Activated T-helper 1 cell treated with Interleukin-2 at 50 U/mL for 16 hours (primary cell): Measurements from ENCODE around the gene TUBA4B.
"Not testable (repeated sequence)": the region's sequence is repeated elsewhere in the genome, so short reads cannot be mapped to it uniquely, and the experiment has no call there.

Experiments used
- DNase-seq: peaks from one replicate; pipeline ENCODE4 v3.0.0-alpha.2; 2020; ENCODE audit warnings: low read depth

TUBA4B gene

GRCh38 chr2:219291910-219292490, 39.0 kb downstream of the TUBA4B start:
- no peak for DNase-seq

- DNase-seq: no peak
Measured at GRCh38 chr2:219292616-219293015, 39.6 kb downstream of the TUBA4B start.

DNA sequence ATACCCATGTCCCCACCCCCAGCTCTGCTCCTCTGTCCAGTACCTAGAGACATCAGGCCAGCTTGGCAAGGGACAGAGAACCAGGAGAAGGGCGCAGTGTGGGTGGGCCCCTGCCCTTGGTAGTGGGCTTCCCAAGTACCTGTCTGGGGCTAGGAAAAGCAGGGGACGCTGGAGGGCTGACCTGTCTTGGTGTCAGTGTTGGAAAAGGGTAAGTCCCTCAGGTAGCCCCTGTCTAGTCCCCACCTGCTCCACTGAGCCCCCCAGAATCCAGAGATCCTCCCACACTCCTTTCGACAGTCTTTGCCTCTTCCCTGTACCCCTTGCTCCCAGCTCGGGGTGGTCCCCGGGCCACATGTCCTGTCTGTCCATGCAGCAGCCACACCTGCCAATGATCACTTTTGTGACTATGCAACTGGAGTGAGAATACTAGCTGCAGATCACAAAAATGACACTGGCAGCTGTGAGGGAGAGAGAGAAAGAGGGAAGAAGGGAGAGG, 40.7 kb downstream of the TUBA4B start:
- DNase-seq: no peak

GRCh38 chr2:219294356-219295351, 41.6 kb downstream of the TUBA4B start:
- peak; percentile 84 for DNase-seq

- no peak for DNase-seq
Measured at GRCh38 chr2:219296142-219296541, 43.1 kb downstream of the TUBA4B start.

GRCh38 chr2:219296631-219297391, 43.8 kb downstream of the TUBA4B start:
- no peak for DNase-seq

DNA sequence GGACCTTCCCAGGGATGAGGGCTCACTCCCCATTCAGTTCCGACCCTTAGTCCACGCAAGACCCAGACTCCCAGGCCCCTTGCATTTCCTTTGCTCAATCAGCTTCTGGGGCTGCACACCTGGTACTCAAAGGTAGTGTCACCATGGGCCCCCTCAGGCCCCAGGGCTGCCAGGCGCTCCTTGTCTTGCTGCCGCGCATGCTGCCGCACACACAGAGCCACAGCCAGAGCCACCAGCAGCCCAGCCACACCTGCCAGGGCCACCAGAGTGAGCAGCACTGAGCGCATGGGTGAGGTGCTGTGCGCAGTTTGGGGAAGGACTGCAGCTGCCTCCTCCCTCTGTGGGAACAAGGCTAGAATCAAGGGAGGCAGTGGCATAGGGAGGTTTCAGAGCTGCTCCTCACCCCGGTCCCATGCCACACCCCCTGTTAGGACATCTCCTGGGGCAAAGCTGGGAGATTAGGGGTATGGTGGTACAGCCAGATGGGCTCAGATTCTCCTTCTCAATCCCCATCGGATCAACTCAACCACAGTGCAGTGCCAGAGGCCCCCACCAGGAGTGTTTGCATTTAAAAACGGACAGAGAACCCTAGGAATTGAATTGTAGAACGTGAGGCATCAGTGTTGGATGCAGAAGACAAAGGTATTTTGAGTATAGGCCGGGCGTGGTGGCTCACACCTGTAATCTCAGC, 44.9 kb downstream of the TUBA4B start:
- DNase-seq: no peak

GRCh38 chr2:219298759-219299371, 45.8 kb downstream of the TUBA4B start:
- peak; percentile 75 for DNase-seq

DNA sequence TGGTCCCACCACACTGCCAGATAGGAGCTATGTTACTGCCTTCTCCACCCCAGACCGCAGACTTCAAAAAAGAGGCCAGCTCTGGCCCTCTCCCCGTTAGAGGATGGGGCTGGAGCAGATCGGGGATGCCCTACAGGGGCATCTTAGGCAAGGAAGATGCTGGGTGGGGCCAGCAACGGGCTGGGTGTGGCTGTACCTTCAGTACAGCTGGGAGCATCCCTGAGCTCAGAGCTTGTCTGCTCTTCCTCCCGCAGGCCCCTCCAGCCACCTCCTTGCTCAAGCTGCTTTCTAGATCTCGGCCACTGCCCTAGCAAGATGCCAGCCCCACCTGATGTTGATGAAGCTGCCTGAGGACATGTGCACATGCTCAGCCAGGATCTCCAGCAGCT, 46.3 kb downstream of the TUBA4B start:
- no peak for DNase-seq

GRCh38 chr2:219300022-219300421, 47.0 kb downstream of the TUBA4B start:
- no peak for DNase-seq

GRCh38 chr2:219302412-219302968, 49.4 kb downstream of the TUBA4B start:
- no peak for DNase-seq

DNA sequence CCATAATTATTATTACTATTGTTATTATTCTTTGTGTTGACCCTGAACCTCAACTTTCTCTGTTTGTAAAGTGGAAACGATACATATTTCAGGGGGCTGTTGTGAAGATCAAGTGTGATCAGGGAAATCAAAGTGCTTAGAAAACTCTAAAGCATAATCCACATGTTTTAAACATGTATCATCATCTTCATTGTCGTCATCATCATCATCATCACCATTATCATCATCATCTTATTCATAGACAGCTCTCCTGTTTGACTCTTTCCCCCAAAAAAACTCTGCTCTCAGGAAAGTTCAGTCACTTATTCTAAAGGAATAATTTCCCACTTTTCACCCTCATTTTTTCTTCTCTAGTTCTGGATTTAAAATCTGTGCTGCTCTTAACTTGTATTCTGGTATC, 51.2 kb downstream of the TUBA4B start:
- no peak for DNase-seq

DNA sequence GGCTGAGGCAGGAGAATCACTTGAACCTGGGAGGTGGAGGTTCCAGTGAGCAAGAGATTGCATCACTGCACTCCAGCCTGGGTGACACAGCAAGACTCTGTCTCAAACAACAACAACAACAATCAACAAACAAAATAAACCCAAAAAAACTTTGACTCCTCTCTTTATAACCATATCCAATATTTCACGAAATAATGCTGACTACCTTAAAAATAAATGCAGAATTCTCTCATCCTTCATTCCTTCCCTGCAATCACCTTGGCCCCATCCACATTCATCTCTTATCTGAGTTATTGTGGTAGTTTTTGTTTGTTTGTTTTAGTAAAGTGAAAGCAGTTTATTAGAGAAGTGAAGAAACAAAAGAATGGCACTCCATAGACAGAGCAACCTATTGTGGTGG, 53.0 kb downstream of the TUBA4B start:
- DNase-seq: no peak

DNA sequence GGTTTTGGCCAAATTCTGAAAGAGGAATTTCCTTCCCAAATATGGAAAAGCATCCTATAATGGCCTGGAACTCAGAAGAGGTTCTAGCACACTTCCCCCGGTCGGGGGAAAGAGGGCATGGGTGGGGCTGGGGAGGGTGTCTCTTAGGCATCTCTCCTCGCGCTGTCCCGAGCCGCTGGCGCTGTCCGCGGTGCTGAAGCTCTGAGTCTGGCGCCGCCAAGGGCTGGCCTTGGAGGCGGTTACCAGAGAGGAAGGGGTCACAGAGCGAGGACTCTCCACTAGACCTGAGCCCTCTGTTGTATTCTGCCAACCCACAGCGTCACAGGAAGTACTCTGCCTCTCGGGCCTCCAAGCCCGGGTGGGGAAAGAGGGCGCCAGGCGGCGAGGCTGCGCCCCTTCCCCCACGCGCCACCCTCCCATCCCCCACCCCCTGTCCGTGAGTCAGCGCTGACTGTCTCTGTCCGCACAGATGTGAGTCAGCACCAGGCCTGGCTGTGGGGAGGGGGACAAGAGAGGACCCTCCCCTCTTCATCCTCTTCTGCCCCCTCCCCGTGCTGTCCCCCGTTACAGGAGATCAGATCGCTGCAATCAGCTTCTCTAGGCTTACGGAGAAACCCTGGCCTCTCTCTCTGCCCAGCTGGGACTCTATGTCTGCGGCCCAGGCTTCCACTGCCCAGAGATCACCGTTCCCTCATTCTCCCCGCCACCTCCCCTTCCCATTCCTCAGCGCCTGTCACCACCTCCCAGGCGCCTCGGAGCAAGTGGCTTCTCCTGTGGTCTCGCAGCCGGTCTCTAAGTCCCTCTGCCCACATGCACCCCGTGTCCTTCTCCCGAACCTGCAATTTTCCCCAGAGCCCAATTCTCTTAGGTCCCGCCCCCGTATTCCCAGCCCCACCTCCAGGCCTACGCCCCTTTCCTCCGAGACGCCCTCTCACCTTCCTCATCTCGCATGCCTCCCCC, 55.4 kb downstream of the TUBA4B start:
- DNase-seq: peak; percentile 40

- no peak for DNase-seq
Measured at GRCh38 chr2:219309278-219309677, 56.2 kb downstream of the TUBA4B start, which contains the start of gene PTPRN. Gene PTPRN, minus strand, starts transcription at chr2:219309401. Its CDS starts 69 bp downstream, at chr2:219309332.

DNA sequence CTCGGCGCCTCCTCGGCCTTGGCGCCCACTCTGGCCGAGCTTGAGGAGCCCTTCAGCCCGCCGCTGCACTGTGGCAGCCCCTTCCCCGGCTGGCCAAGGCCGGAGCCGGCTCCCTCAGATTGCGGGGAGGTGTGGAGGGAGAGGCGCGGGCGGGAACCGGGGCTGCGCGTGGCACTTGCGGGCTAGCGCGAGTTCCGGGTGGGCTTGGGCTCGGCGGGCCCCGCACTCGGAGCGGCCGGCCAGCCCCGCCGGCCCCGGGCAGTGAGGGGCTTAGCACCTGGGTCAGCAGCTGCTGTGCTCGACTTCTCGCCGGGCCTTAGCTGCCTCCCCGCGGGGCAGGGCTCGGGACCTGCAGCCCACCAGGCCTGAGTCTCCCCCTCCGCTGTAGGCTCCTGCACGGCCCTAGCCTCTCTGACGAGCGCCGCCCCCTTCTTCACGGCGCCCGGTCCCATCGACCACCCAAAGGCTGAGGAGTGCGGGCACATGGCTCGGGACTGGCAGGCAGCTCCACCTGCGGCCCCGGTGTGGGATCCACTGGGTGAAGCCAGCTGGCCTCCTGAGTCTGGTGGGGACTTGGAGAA, 59.7 kb downstream of the TUBA4B start:
- DNase-seq: not testable (repeated sequence)

DNA sequence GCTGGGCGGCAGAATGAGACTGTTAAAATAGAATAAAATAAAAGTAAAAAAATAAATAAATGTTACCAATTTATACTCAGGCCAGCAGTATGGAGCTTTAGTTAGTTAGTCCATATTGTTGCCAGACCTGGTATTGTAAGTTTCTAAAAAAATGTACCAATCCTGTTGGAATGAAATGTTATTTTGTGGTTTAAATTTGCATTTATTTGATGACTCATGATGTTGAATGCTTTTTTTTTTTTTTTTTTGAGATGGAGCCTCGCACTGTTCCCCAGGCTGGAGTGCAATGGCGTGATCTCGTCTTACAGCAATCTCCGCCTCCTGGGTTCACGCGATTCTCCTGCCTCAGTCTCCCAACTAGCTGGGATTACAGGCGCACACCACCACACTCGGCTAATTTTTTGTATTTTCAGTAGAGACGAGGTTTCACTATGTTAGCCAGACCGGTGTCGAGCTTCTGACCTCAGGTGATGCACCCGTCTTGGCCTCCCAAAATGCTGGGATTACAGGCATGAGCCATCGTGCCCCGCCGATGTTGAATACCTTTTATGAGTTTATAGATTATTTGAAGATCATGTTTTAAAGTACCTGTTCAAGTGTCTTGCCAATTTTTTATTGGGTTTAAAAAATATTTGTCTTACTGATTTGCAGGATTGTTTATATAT, 61.9 kb downstream of the TUBA4B start:
- DNase-seq: no peak
